ENCODE results near the gene SEC62. TPM values are rescaled to one million over a fixed set of nuclear protein-coding genes. Genes with fewer than 3 reads are reported as not detected.
A peak's percentile ranks its signal among the peaks of the same experiment; 100 is the strongest.

Gene SEC62
- total and polyA plus RNA-seq, 9 donors, result 53.7 to 96.2 (median 70.7) TPM

GRCh38 chr3:169940470-169941181, 26.0 kb upstream of the SEC62 start:
- Histone ChIP-seq H3K27ac (ENCODE audit: low read length) (no peak overlapping the region), H3K4me1 (ENCODE audit: control insufficient read depth, insufficient read depth, low read length) (no peaks in the 10 kb centered on the region), H3K4me3 (ENCODE audit: low read length) (no peak overlapping the region), H3K27me3 (ENCODE audit: control insufficient read depth, insufficient read depth, low read length) (no peaks in the 10 kb centered on the region), H3K9me3 (replicated peaks; ENCODE audit: control insufficient read depth, low read depth, low read length) (peaks cover 3% of the 10 kb centered on the region), H3K36me3 (ENCODE audit: control insufficient read depth, insufficient read depth, low read length) (no peaks in the 10 kb centered on the region)
- WGBS (ENCODE audit: insufficient coverage), result no CpG with 5 or more reads among the region's 6 CpGs
- DNase-seq, result peak; percentile 3

- Histone ChIP-seq H3K36me3 (ENCODE audit: control insufficient read depth, insufficient read depth, low read length) (no peaks in the 10 kb centered on the region), H3K27me3 (ENCODE audit: control insufficient read depth, insufficient read depth, low read length) (no peaks in the 10 kb centered on the region), H3K27ac (ENCODE audit: low read length) (no peak overlapping the region), H3K9me3 (replicated peaks; ENCODE audit: control insufficient read depth, low read depth, low read length) (peaks cover 3% of the 10 kb centered on the region), H3K4me1 (ENCODE audit: control insufficient read depth, insufficient read depth, low read length) (no peaks in the 10 kb centered on the region), H3K4me3 (ENCODE audit: low read length) (no peak overlapping the region)
- peak; percentile 62 for DNase-seq
- WGBS (ENCODE audit: insufficient coverage), result 32% methylated on average over 7 of the region's 7 CpGs
These were observed 21.3 kb upstream of the SEC62 start for GRCh38 chr3:169945313-169945712.

- WGBS (ENCODE audit: insufficient coverage), result 95% methylated on average over 3 of the region's 3 CpGs
- Histone ChIP-seq H3K36me3 (ENCODE audit: control insufficient read depth, insufficient read depth, low read length) (no peaks in the 10 kb centered on the region), H3K9me3 (replicated peaks; ENCODE audit: control insufficient read depth, low read depth, low read length) (peaks cover 3% of the 10 kb centered on the region), H3K4me3 (ENCODE audit: low read length) (no peak overlapping the region), H3K27me3 (ENCODE audit: control insufficient read depth, insufficient read depth, low read length) (no peaks in the 10 kb centered on the region), H3K4me1 (ENCODE audit: control insufficient read depth, insufficient read depth, low read length) (no peaks in the 10 kb centered on the region), H3K27ac (ENCODE audit: low read length) (no peak overlapping the region)
- DNase-seq, result no peak
These were observed 20.3 kb upstream of the SEC62 start for GRCh38 chr3:169946336-169946735.

- no CpG with 5 or more reads among the region's 2 CpGs for WGBS (ENCODE audit: insufficient coverage)
- no peak for DNase-seq
- Histone ChIP-seq H3K4me3 (ENCODE audit: low read length) (no peak overlapping the region), H3K27ac (ENCODE audit: low read length) (no peak overlapping the region), H3K4me1 (ENCODE audit: control insufficient read depth, insufficient read depth, low read length) (no peaks in the 10 kb centered on the region), H3K27me3 (ENCODE audit: control insufficient read depth, insufficient read depth, low read length) (no peaks in the 10 kb centered on the region), H3K36me3 (ENCODE audit: control insufficient read depth, insufficient read depth, low read length) (no peaks in the 10 kb centered on the region), H3K9me3 (replicated peaks; ENCODE audit: control insufficient read depth, low read depth, low read length) (no peaks in the 10 kb centered on the region)
These were observed 17.8 kb upstream of the SEC62 start for GRCh38 chr3:169948559-169949448.

GRCh38 chr3:169952045-169952444, 14.6 kb upstream of the SEC62 start:
- no peak for DNase-seq
- H3K4me1 ChIP-seq (ENCODE audit: control insufficient read depth, insufficient read depth, low read length), result no peaks in the 10 kb centered on the region
- WGBS (ENCODE audit: insufficient coverage), result no CpG with 5 or more reads among the region's 1 CpG
- H3K4me3 ChIP-seq (ENCODE audit: low read length), result no peak overlapping the region
- H3K9me3 ChIP-seq (replicated peaks; ENCODE audit: control insufficient read depth, low read depth, low read length), result no peaks in the 10 kb centered on the region
- H3K27me3 ChIP-seq (ENCODE audit: control insufficient read depth, insufficient read depth, low read length), result peaks cover 3% of the 10 kb centered on the region
- no peaks in the 10 kb centered on the region for H3K36me3 ChIP-seq (ENCODE audit: control insufficient read depth, insufficient read depth, low read length)
- H3K27ac ChIP-seq (ENCODE audit: low read length), result no peak overlapping the region

- Histone ChIP-seq H3K27me3 (ENCODE audit: control insufficient read depth, insufficient read depth, low read length) (peaks cover 3% of the 10 kb centered on the region), H3K27ac (ENCODE audit: low read length) (no peak overlapping the region), H3K9me3 (replicated peaks; ENCODE audit: control insufficient read depth, low read depth, low read length) (no peaks in the 10 kb centered on the region), H3K4me1 (ENCODE audit: control insufficient read depth, insufficient read depth, low read length) (no peaks in the 10 kb centered on the region), H3K36me3 (ENCODE audit: control insufficient read depth, insufficient read depth, low read length) (no peaks in the 10 kb centered on the region), H3K4me3 (ENCODE audit: low read length) (no peak overlapping the region)
- no CpG with 5 or more reads among the region's 3 CpGs for WGBS (ENCODE audit: insufficient coverage)
- no peak for DNase-seq
These were observed 13.0 kb upstream of the SEC62 start for GRCh38 chr3:169953462-169954141.

GRCh38 chr3:169954142-169954756, 12.4 kb upstream of the SEC62 start:
- no CpG with 5 or more reads among the region's 6 CpGs for WGBS (ENCODE audit: insufficient coverage)
- Histone ChIP-seq H3K36me3 (ENCODE audit: control insufficient read depth, insufficient read depth, low read length) (no peaks in the 10 kb centered on the region), H3K27ac (ENCODE audit: low read length) (no peak overlapping the region), H3K9me3 (replicated peaks; ENCODE audit: control insufficient read depth, low read depth, low read length) (no peaks in the 10 kb centered on the region), H3K4me3 (ENCODE audit: low read length) (no peak overlapping the region), H3K4me1 (ENCODE audit: control insufficient read depth, insufficient read depth, low read length) (no peaks in the 10 kb centered on the region), H3K27me3 (ENCODE audit: control insufficient read depth, insufficient read depth, low read length) (peaks cover 3% of the 10 kb centered on the region)
- DNase-seq, result peak; percentile 23

GRCh38 chr3:169955406-169955805, 11.2 kb upstream of the SEC62 start:
- Histone ChIP-seq H3K27ac (ENCODE audit: low read length) (no peak overlapping the region), H3K9me3 (replicated peaks; ENCODE audit: control insufficient read depth, low read depth, low read length) (no peaks in the 10 kb centered on the region), H3K36me3 (ENCODE audit: control insufficient read depth, insufficient read depth, low read length) (no peaks in the 10 kb centered on the region), H3K27me3 (ENCODE audit: control insufficient read depth, insufficient read depth, low read length) (peaks cover 3% of the 10 kb centered on the region), H3K4me1 (ENCODE audit: control insufficient read depth, insufficient read depth, low read length) (no peaks in the 10 kb centered on the region), H3K4me3 (ENCODE audit: low read length) (no peak overlapping the region)
- no peak for DNase-seq
- no CpG with 5 or more reads among the region's 2 CpGs for WGBS (ENCODE audit: insufficient coverage)

GRCh38 chr3:169964176-169964575, 2.4 kb upstream of the SEC62 start:
- H3K27ac ChIP-seq (ENCODE audit: low read length), result no peak overlapping the region
- no peak overlapping the region for H3K4me3 ChIP-seq (ENCODE audit: low read length)
- WGBS (ENCODE audit: insufficient coverage), result 66% methylated on average over 2 of the region's 2 CpGs
- H3K4me1 ChIP-seq (ENCODE audit: control insufficient read depth, insufficient read depth, low read length), result peaks cover 4% of the 10 kb centered on the region
- no peak for DNase-seq
- H3K36me3 ChIP-seq (ENCODE audit: control insufficient read depth, insufficient read depth, low read length), result no peaks in the 10 kb centered on the region
- H3K27me3 ChIP-seq (ENCODE audit: control insufficient read depth, insufficient read depth, low read length), result no peaks in the 10 kb centered on the region
- no peaks in the 10 kb centered on the region for H3K9me3 ChIP-seq (replicated peaks; ENCODE audit: control insufficient read depth, low read depth, low read length)
